ENCODE measurements around the gene GANAB.
A peak's percentile ranks its signal among the peaks of the same experiment; 100 is the strongest.

Gene GANAB

DNA sequence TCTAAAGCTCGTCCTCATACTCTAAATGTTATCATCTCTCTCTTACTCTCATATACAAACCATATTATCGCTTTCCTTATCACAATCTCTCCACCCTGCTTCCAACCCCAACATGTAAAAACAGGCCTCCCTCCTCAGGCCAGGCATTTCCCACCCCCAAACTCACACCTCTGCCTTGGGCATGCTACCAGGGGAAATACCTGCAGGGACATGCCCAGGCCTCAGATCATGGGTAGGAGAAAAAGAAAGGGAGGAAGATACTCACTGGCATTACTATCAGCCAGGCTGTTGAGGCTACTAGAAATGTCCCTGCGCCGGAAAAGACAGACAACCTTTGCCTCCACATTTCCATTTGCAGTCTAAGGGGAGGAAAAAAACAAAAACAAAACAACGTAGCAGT lies 46.5 kb downstream of the GANAB start:
- Histone ChIP-seq H3K9ac (ENCODE audit: low read length) (peak overlapping the region; percentile 97; the same call in 1 of the 2 replicates), H3K4me1 (ENCODE audit: low read length) (peaks cover 10% of the 10 kb centered on the region), H3K79me2 (ENCODE audit: low read length) (peaks cover 54% of the 10 kb centered on the region)

DNA sequence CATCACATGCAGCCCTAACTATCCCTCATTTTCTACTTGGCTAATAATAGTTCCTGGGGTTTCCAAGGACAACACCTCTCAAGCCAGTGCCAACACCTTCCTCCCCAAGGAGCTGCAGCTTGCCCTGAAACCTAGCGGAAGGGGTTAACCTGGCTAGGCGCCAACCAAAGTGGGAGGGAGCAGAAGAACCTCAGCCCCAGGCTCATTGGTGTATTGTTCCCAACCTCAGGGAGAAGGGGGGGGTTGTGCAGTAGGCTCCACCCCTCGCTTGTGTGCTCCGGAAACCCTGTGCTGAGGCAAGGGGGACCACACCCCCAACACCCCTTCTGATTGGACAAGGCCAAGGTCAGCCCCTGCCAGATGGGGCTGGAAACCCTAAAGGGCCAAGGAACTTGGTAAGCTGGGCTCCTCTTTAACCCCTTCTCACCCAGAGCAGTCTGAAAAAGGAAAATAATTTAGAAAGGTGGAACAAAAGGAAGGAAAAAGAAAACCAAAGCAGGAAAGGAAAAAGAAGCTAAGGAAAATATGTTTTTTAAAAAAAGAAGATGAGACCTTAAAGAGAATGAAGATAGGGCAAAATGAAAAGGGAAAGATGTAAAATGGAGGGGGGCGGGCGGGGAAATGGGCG lies 47.2 kb downstream of the GANAB start:
- DNase-seq: peak; percentile 99
- TF ChIP-seq, protein P1, sequence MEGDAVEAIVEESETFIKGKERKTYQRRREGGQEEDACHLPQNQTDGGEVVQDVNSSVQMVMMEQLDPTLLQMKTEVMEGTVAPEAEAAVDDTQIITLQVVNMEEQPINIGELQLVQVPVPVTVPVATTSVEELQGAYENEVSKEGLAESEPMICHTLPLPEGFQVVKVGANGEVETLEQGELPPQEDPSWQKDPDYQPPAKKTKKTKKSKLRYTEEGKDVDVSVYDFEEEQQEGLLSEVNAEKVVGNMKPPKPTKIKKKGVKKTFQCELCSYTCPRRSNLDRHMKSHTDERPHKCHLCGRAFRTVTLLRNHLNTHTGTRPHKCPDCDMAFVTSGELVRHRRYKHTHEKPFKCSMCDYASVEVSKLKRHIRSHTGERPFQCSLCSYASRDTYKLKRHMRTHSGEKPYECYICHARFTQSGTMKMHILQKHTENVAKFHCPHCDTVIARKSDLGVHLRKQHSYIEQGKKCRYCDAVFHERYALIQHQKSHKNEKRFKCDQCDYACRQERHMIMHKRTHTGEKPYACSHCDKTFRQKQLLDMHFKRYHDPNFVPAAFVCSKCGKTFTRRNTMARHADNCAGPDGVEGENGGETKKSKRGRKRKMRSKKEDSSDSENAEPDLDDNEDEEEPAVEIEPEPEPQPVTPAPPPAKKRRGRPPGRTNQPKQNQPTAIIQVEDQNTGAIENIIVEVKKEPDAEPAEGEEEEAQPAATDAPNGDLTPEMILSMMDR (IDR thresholded peaks at IDR 0.05; ENCODE audit: low read length): no peak
- TF ChIP-seq EZH2phosphoT487 (IDR thresholded peaks at IDR 0.05; ENCODE audit: low read length) (no peak), EZH2 (optimal IDR thresholded peaks at IDR 0.05; ENCODE audit: low read depth, low read length) (no peak)
- peak overlapping the region; percentile 97 for H3K4me2 ChIP-seq (ENCODE audit: low read depth, low read length)
- peaks cover 21% of the 10 kb centered on the region for H3F3A ChIP-seq (ENCODE audit: insufficient read depth, low read length)
- H3K4me3 ChIP-seq (ENCODE audit: low read length): peak overlapping the region; percentile 92
- H3K9ac ChIP-seq (ENCODE audit: low read length): peak overlapping the region; percentile 97; the same call in 1 of the 2 replicates
- H3K4me1 ChIP-seq (ENCODE audit: low read length): peaks cover 10% of the 10 kb centered on the region
- no peaks in the 10 kb centered on the region for H3K27me3 ChIP-seq (replicated peaks; ENCODE audit: insufficient read depth, low read length)
- H4K20me1 ChIP-seq (ENCODE audit: insufficient read depth, low read length): no peaks in the 10 kb centered on the region
- peak overlapping the region; percentile 86; the same call in 1 of the 2 replicates for H3K27ac ChIP-seq (ENCODE audit: low read length)
- no peaks in the 10 kb centered on the region for H3K9me2 ChIP-seq (replicated peaks; ENCODE audit: insufficient read depth, low read length)
- no peak overlapping the region for H2AFZ ChIP-seq (ENCODE audit: low read length)
- peaks cover 54% of the 10 kb centered on the region for H3K79me2 ChIP-seq (ENCODE audit: low read length)
- H3K9me3 ChIP-seq (replicated peaks; ENCODE audit: insufficient read depth, low read length): no peaks in the 10 kb centered on the region
- H3K36me3 ChIP-seq (replicated peaks; ENCODE audit: insufficient read depth, low read length): peaks cover 22% of the 10 kb centered on the region

More for the DNA sequence above, 46.5 kb downstream of the GANAB start:
- no peaks in the 10 kb centered on the region for H4K20me1 ChIP-seq (ENCODE audit: insufficient read depth, low read length)
- H3K4me3 ChIP-seq (ENCODE audit: low read length): peak overlapping the region; percentile 92
- no peak overlapping the region for H2AFZ ChIP-seq (ENCODE audit: low read length)
- peaks cover 21% of the 10 kb centered on the region for H3F3A ChIP-seq (ENCODE audit: insufficient read depth, low read length)
- H3K27me3 ChIP-seq (replicated peaks; ENCODE audit: insufficient read depth, low read length): no peaks in the 10 kb centered on the region
- H3K9me3 ChIP-seq (replicated peaks; ENCODE audit: insufficient read depth, low read length): no peaks in the 10 kb centered on the region
- peak overlapping the region; percentile 86; the same call in 1 of the 2 replicates for H3K27ac ChIP-seq (ENCODE audit: low read length)
- DNase-seq: no peak
- peak overlapping the region; percentile 97 for H3K4me2 ChIP-seq (ENCODE audit: low read depth, low read length)
- no peaks in the 10 kb centered on the region for H3K9me2 ChIP-seq (replicated peaks; ENCODE audit: insufficient read depth, low read length)
- H3K36me3 ChIP-seq (replicated peaks; ENCODE audit: insufficient read depth, low read length): peaks cover 22% of the 10 kb centered on the region
- TF ChIP-seq, protein P1 (IDR thresholded peaks at IDR 0.05; ENCODE audit: low read length): no peak
- no peak for TF ChIP-seq EZH2 (optimal IDR thresholded peaks at IDR 0.05; ENCODE audit: low read depth, low read length)
- TF ChIP-seq EZH2phosphoT487 (IDR thresholded peaks at IDR 0.05; ENCODE audit: low read length): no peak

DNA sequence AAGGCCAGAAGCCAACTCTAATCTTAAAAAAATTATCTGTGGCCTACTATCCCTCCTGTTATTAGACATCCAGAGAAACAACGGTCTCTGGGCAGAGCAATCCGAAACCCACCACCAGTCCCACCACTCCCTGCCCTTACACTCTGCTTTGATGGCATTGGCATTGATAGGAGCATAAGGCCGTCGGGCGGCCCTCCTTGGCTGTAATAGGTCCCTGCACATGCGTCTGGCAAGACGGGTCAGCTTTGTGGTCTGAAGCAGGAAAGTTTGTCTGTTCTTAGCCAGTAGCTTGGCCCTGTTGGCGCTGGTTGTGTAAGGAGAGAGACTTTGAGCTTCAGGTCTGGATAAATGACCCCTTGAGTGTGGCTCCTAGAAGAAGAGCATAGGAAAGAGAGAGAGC lies 51.3 kb downstream of the GANAB start:
- H3K79me2 ChIP-seq (ENCODE audit: low read length): peaks cover 51% of the 10 kb centered on the region

More for the DNA sequence above, 51.3 kb downstream of the GANAB start:
- H3K27me3 ChIP-seq (replicated peaks; ENCODE audit: insufficient read depth, low read length): no peaks in the 10 kb centered on the region
- peaks cover 22% of the 10 kb centered on the region for H3K36me3 ChIP-seq (replicated peaks; ENCODE audit: insufficient read depth, low read length)
- H3K9me2 ChIP-seq (replicated peaks; ENCODE audit: insufficient read depth, low read length): no peaks in the 10 kb centered on the region
- H3F3A ChIP-seq (ENCODE audit: insufficient read depth, low read length): peaks cover 34% of the 10 kb centered on the region
- no peak overlapping the region for H2AFZ ChIP-seq (ENCODE audit: low read length)
- no peak for DNase-seq
- H3K4me2 ChIP-seq (ENCODE audit: low read depth, low read length): no peak overlapping the region
- TF ChIP-seq EZH2 (optimal IDR thresholded peaks at IDR 0.05; ENCODE audit: low read depth, low read length) (no peak), EZH2phosphoT487 (IDR thresholded peaks at IDR 0.05; ENCODE audit: low read length) (no peak)
- TF ChIP-seq, protein P1 (IDR thresholded peaks at IDR 0.05; ENCODE audit: low read length): no peak
- H3K4me1 ChIP-seq (ENCODE audit: low read length): peaks cover 25% of the 10 kb centered on the region
- no peaks in the 10 kb centered on the region for H3K9me3 ChIP-seq (replicated peaks; ENCODE audit: insufficient read depth, low read length)
- no peaks in the 10 kb centered on the region for H4K20me1 ChIP-seq (ENCODE audit: insufficient read depth, low read length)
- no peak overlapping the region for H3K9ac ChIP-seq (ENCODE audit: low read length)
- H3K27ac ChIP-seq (ENCODE audit: low read length): no peak overlapping the region
- H3K4me3 ChIP-seq (ENCODE audit: low read length): no peak overlapping the region
